Sigmoid colon (tissue), 7 donors: Measurements from ENCODE around the gene SLC39A11. TPM values are rescaled to one million over a fixed set of nuclear protein-coding genes. Genes with fewer than 3 reads are reported as not detected.

Experiments used
- DNase-seq: peaks from one replicate; pipeline ENCODE4 v3.0.0-alpha.2; 2019
- H3K27ac ChIP-seq, 4 donors: fragments of 200-600 bp; sonication (generic); one replicate each; pipeline ENCODE4 v1.5.1; 2016 to 2019; ENCODE audit warnings: mild to moderate bottlenecking in 1 of 4
- H3K27me3 ChIP-seq, 3 donors: fragments of 200-600 bp; sonication (generic); one replicate each; pipeline ENCODE4 v1.5.1; 2019; ENCODE audit warnings: mild to moderate bottlenecking in 1 of 3
- H3K36me3 ChIP-seq, 4 donors: fragments of 200-600 bp; sonication (generic); one replicate each; pipeline ENCODE4 v1.5.1; 2016 to 2019
- H3K4me1 ChIP-seq, 4 donors: fragments of 200-600 bp; sonication (generic); one replicate each; pipeline ENCODE4 v1.5.1; 2017 to 2019
- H3K4me3 ChIP-seq, 4 donors: fragments of 200-600 bp; sonication (generic); one replicate each; pipeline ENCODE4 v1.5.1; 2017 to 2019; ENCODE audit warnings: mild to moderate bottlenecking in 2 of 4, moderate library complexity in 1 of 4
- H3K9me3 ChIP-seq, 4 donors: fragments of 200-600 bp in 3 of 4; sonication (generic) in 3 of 4; one replicate each; pipeline versions ENCODE4 v1.5.1 to v1.6.1; 2013 to 2019
- EP300 ChIP-seq, 4 donors: sonication (generic); formaldehyde crosslinking; IDR thresholded peaks; one replicate each; pipeline ENCODE4 v1.6.1; 2017; ENCODE audit warnings: antibody characterized with exemption in 4 of 4
- POLR2A ChIP-seq, 2 donors: fragments of 450-650 bp; IDR thresholded peaks; one replicate each; pipeline ENCODE4 v1.6.1; 2016; ENCODE audit warnings: antibody characterized with exemption in 2 of 2, mild to moderate bottlenecking in 2 of 2, moderate library complexity in 2 of 2
- POLR2AphosphoS5 ChIP-seq, 4 donors: sonication (generic); formaldehyde crosslinking; IDR thresholded peaks; one replicate each; pipeline ENCODE4 v1.6.1; 2017; ENCODE audit warnings: antibody characterized with exemption in 4 of 4
- WGBS, 2 donors: extraction: QIAGEN DNeasy Blood & Tissue Kit; methylation state at CpG; one replicate each; pipeline ENCODE4 v1.1.7; 2013; 5-methylcytosine and 5-hydroxymethylcytosine counted together
- intact Hi-C: fragments of 100-400 bp; cut with DNase I; formaldehyde crosslinking; loops from one replicate; pipeline ENCODE4 v1.15.1; 2023
- polyA plus RNA-seq, 3 donors: library from polyadenylated mRNA; stranded (reverse); fragments of 200-250 nt; gene quantifications; one replicate each; pipeline ENCODE4 v1.2.3, GENCODE V29; 2013
- total RNA-seq, 4 donors: library from RNA; depleted of rRNA; stranded (reverse); fragments of >200 nt; gene quantifications; one replicate each; pipeline ENCODE4 v1.1.0, GENCODE V29; 2016
- TF ChIP-seq, protein P1 (sequence below), 4 experiments: fragments of 450-650 bp in 3 of 4; fragments of 200-600 bp in 1 of 4; IDR thresholded peaks; one replicate each; pipeline ENCODE4 v1.5.1; 2016 to 2019; ENCODE audit warnings: antibody characterized with exemption in 4 of 4, mild to moderate bottlenecking in 3 of 4, moderate library complexity in 2 of 4
- donor health status: healthy with polysubstance abuse.
- donor health status: Bipolar disorder and iron deficiency.
- donor health status: healthy.

Gene SLC39A11
- total and polyA plus RNA-seq, 7 donors = 7.6 to 16.4 (median 8.4) TPM

DNA sequence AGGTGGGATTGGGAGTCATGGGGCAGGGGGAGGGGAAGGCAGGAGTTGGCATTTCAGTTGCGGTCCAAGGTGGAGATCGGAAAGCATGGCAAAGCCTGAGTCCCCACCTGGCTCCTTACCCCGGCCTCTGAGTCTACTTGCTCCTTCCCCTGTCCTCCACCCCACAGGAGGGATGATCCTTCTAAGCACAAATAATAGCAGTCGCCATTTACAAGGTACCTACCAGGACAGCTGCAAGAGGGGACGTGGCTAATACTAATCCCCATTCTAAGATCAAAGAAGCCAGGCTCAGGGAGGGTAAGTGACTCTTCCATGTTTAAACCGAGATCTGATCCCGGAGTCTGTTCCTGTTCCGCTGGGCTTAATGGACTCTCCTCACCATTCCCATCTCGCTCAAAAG lies 396.3 kb downstream of the SLC39A11 start:
- no peaks in the 10 kb centered on the region for H3K4me1 ChIP-seq
- H3K27me3 ChIP-seq = no peaks in the 10 kb centered on the region
- no peak for DNase-seq
- no peaks in the 10 kb centered on the region for H3K9me3 ChIP-seq
- no peak overlapping the region for H3K27ac ChIP-seq
- WGBS, 2 donors = 89 to 96% methylated on average over 9 of the region's 9 CpGs
- intact Hi-C loops = no loop called here
- H3K36me3 ChIP-seq = no peaks in the 10 kb centered on the region
- TF ChIP-seq POLR2A (IDR thresholded peaks at IDR 0.05) = no peak
- no peak for TF ChIP-seq EP300 (IDR thresholded peaks at IDR 0.05)
- no peak overlapping the region for H3K4me3 ChIP-seq

DNA sequence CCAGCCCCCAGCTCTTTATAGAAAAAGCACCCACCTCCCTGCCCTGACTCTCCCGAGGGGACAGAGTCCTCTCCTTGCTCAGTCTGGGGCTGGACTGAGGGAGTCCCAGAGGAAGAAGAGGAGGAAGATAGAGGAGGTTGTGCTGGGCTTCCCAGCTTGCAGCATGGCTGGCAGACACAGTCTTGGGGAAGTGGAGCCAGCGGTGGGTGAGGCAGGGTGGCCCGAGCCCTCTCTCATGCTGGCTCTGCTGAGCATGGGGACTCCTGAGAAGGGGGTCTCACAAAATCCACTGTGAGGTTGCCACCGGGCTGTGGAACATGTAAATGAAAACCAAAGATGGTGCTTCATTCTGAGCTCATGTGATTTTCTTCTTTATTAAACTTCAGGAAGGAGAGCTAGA lies 398.5 kb downstream of the SLC39A11 start:
- H3K27me3 ChIP-seq = no peaks in the 10 kb centered on the region
- WGBS, 2 donors = 94 to 97% methylated on average over 4 of the region's 4 CpGs
- intact Hi-C loops = no loop called here
- no peak overlapping the region for H3K27ac ChIP-seq
- no peak overlapping the region for H3K4me3 ChIP-seq
- H3K36me3 ChIP-seq = no peaks in the 10 kb centered on the region
- TF ChIP-seq POLR2AphosphoS5 (IDR thresholded peaks at IDR 0.05) = no peak
- TF ChIP-seq POLR2A (IDR thresholded peaks at IDR 0.05) = no peak
- no peak for TF ChIP-seq EP300 (IDR thresholded peaks at IDR 0.05)
- TF ChIP-seq, protein P1, sequence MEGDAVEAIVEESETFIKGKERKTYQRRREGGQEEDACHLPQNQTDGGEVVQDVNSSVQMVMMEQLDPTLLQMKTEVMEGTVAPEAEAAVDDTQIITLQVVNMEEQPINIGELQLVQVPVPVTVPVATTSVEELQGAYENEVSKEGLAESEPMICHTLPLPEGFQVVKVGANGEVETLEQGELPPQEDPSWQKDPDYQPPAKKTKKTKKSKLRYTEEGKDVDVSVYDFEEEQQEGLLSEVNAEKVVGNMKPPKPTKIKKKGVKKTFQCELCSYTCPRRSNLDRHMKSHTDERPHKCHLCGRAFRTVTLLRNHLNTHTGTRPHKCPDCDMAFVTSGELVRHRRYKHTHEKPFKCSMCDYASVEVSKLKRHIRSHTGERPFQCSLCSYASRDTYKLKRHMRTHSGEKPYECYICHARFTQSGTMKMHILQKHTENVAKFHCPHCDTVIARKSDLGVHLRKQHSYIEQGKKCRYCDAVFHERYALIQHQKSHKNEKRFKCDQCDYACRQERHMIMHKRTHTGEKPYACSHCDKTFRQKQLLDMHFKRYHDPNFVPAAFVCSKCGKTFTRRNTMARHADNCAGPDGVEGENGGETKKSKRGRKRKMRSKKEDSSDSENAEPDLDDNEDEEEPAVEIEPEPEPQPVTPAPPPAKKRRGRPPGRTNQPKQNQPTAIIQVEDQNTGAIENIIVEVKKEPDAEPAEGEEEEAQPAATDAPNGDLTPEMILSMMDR (IDR thresholded peaks at IDR 0.05) = no peak
- no peaks in the 10 kb centered on the region for H3K9me3 ChIP-seq
- H3K4me1 ChIP-seq = no peaks in the 10 kb centered on the region
- no peak for DNase-seq

DNA sequence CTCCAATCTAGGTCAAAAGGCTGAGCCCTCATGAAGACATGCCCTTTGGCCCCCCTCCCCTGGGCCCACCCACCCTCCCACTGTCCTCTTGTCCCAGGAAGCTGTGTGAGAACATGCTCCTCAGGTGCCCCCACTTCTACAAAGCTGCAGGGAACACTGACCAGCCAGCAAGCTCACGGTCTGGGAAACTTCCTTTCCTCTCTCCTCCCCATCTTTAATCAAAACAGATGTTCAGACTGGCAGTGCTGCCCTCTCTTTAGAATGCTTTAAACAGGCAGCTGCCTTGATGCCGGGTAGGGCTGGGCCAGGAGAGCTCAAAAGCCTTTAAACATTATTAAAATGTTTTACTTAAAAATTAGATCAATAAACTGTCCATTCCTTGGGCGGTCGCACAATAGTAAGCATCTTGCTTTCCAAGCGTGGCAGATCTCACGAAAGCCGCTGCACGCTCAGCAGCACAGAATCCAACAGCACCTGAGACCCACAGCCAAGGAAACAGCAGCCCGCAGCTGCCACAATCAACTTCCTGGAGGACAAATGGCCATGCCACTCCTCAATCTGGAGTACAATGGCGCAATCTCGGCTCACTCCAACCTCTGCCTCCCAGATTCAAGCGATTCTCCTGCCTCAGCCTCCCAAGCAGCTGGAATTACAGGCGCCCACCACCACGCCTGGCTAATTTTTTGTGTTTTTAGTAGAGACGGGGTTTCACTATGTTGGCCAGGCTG lies 399.2 kb downstream of the SLC39A11 start:
- Histone ChIP-seq H3K36me3 (no peaks in the 10 kb centered on the region), H3K9me3 (no peaks in the 10 kb centered on the region), H3K27ac (no peak overlapping the region), H3K4me1 (no peaks in the 10 kb centered on the region), H3K27me3 (no peaks in the 10 kb centered on the region), H3K4me3 (no peak overlapping the region)
- DNase-seq = no peak
- WGBS, 2 donors = 86 to 90% methylated on average over 15 of the region's 15 CpGs
- intact Hi-C loops = no loop called here
- TF ChIP-seq EP300 (IDR thresholded peaks at IDR 0.05) = no peak

DNA sequence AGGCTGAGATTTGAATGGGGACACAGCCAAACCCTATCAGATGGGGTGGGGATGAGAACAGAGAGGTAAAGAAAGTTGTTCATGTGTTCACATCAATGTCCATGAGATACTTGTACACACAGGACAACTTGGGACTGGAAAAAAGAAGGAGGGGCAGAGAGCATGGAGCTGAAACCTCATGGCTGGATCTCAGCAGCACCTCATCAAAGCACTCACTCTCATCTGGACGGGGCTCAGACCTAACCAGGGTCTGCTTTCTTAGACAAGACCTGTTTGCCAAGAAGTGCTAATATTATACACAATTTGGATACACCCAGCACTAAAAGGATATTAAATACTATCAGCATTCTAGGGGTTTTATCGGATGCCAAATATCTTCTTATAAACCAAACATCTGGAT lies 399.8 kb downstream of the SLC39A11 start:
- Histone ChIP-seq H3K27ac (no peak overlapping the region), H3K4me1 (no peaks in the 10 kb centered on the region), H3K27me3 (no peaks in the 10 kb centered on the region), H3K4me3 (no peak overlapping the region), H3K36me3 (no peaks in the 10 kb centered on the region), H3K9me3 (no peaks in the 10 kb centered on the region)
- intact Hi-C loops = no loop called here
- 81 to 87% methylated on average over 2 of the region's 2 CpGs for WGBS, 2 donors
- TF ChIP-seq POLR2AphosphoS5 (IDR thresholded peaks at IDR 0.05) = no peak
- TF ChIP-seq, protein P1 (IDR thresholded peaks at IDR 0.05) = no peak
- TF ChIP-seq POLR2A (IDR thresholded peaks at IDR 0.05) = no peak
- TF ChIP-seq EP300 (IDR thresholded peaks at IDR 0.05) = no peak
- no peak for DNase-seq

DNA sequence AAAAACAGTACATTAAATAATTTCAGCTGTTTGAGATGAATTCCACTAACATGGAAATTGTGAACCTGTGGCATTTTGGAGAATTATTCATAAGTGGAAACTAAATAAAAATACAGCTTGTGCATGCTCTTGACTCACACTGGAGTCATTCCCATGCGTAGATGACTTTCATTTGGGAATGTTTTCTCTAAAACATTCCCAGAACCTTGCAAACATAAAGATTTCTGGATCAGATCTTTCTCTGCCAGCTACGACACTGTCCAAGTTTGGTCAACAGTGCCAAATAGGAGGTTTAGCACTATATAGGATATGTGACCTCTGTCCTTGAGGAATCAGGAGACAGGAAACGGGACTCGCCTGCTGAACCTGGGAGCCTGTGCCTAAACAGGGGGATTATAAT lies 400.9 kb downstream of the SLC39A11 start:
- H3K36me3 ChIP-seq = no peaks in the 10 kb centered on the region
- no peak for TF ChIP-seq EP300 (IDR thresholded peaks at IDR 0.05)
- TF ChIP-seq, protein P1 (IDR thresholded peaks at IDR 0.05) = no peak
- TF ChIP-seq POLR2AphosphoS5 (IDR thresholded peaks at IDR 0.05) = no peak
- TF ChIP-seq POLR2A (IDR thresholded peaks at IDR 0.05) = no peak
- intact Hi-C loops = no loop called here

DNA sequence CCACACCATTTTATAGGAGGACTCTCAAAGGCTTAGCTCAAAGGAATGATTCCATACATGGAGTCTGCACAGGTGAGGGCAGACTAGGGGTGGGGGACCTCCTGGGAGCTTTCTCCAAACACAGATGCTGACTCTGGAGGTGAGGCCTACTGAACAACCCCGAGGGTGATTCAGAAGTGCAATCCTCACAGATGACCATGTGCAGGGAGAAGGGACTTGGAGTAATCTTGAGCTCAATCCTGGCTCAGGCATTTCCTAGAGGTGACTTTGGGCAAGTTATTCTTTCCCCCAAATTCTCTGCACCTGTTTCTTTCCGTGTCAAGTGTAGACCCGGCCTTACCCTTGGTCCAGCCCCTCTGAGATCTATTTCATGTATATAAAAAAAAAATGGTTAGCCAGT lies 401.5 kb downstream of the SLC39A11 start:
- Histone ChIP-seq H3K9me3 (no peaks in the 10 kb centered on the region), H3K27me3 (no peaks in the 10 kb centered on the region), H3K4me3 (no peak overlapping the region), H3K36me3 (no peaks in the 10 kb centered on the region), H3K4me1 (no peaks in the 10 kb centered on the region), H3K27ac (no peak overlapping the region)
- TF ChIP-seq POLR2AphosphoS5 (IDR thresholded peaks at IDR 0.05) (no peak), EP300 (IDR thresholded peaks at IDR 0.05) (no peak), POLR2A (IDR thresholded peaks at IDR 0.05) (no peak)
- TF ChIP-seq, protein P1 (IDR thresholded peaks at IDR 0.05) = no peak
- intact Hi-C loops = no loop called here
- 93 to 95% methylated on average over 3 of the region's 3 CpGs for WGBS, 2 donors
- no peak for DNase-seq

More for the DNA sequence above, 400.9 kb downstream of the SLC39A11 start:
- no peak for DNase-seq
- no peak overlapping the region for H3K4me3 ChIP-seq
- WGBS, 2 donors = 71 to 95% methylated on average over 4 of the region's 4 CpGs
- H3K9me3 ChIP-seq = no peaks in the 10 kb centered on the region
- H3K27ac ChIP-seq = no peak overlapping the region
- H3K27me3 ChIP-seq = no peaks in the 10 kb centered on the region
- no peaks in the 10 kb centered on the region for H3K4me1 ChIP-seq
